Measurements from ENCODE around the gene TSHZ2.

DNA sequence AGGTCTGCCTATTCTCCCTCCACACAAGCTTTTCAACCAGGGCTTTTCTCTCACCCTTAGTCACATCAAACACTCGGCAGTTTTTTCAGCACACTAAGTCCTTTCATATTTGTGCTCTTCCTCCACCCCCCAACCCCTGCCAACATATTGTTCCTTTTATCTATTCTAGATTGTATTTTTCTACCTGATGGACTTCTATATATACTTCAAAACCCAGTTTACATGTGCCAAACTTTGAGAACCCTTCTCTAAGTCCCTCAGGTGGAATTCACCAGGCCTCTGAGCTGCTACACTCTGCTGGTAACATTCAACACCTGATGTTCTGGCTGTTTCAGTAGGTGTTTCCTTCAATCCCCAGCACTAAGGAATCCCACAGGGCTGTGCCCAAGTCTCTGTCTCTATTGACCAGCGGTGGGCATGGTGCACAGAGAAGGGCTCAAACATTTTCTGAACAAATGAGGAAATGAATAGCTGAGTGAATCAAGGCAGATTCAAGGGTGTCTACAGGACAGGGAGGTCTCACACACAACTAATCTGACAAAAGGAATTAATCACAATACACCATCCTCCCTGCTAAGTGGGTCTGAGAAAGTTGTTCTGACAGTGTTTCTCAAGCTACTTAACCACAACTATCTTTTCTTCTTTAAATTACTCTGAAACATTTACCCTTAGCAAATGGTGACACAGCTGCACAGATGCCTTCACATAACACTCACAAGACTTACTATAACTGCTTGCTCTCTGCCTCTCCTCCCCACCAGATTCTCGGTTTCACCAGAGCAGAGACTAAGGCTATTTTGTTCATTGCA lies 166.5 kb downstream of the TSHZ2 start:
- no peak for TF ChIP-seq POLR2A (IDR thresholded peaks at IDR 0.05; ENCODE audit: low read depth, low read length)
- no peak for TF ChIP-seq POLR2AphosphoS5 (IDR thresholded peaks at IDR 0.05; ENCODE audit: low read depth, low read length)
- TF ChIP-seq TAF1 (IDR thresholded peaks at IDR 0.05; ENCODE audit: borderline replicate concordance, low read depth, low read length) = no peak

Measured in GM12892 (cell line).